ACC112 (cell line): ENCODE measurements around the gene GRID1.
"Not testable (repeated sequence)": the region's sequence is repeated elsewhere in the genome, so short reads cannot be mapped to it uniquely, and the experiment has no call there.

Source experiments
- H2AFZ ChIP-seq: fragments of 200-600 bp; sonication (generic); one replicate; pipeline ENCODE4 v1.6.0; 2017; ENCODE audit warnings: antibody characterized with exemption, low read length; ENCODE audit not compliant: unreplicated experiment
- H3K27ac ChIP-seq: fragments of 200-600 bp; sonication (generic); 2 replicates; pipeline ENCODE4 v1.5.1; 2014; ENCODE audit warnings: low read depth, mild to moderate bottlenecking, antibody characterized with exemption, low read length, moderate library complexity
- H3K27me3 ChIP-seq: fragments of 200-600 bp; sonication (generic); 2 replicates; pipeline ENCODE4 v1.6.1; 2014; ENCODE audit warnings: mild to moderate bottlenecking, antibody characterized with exemption, low read length, moderate library complexity, mixed read lengths; ENCODE audit not compliant: insufficient read depth
- H3K36me3 ChIP-seq: fragments of 200-600 bp; sonication (generic); 2 replicates; pipeline ENCODE4 v1.6.1; 2016; ENCODE audit warnings: mild to moderate bottlenecking, antibody characterized with exemption, low read length, moderate library complexity, mixed read lengths; ENCODE audit not compliant: insufficient read depth
- H3K4me1 ChIP-seq: fragments of 200-600 bp; sonication (generic); one replicate; pipeline ENCODE4 v1.6.1; 2016; ENCODE audit warnings: low read length, mixed read lengths; ENCODE audit not compliant: insufficient read depth, unreplicated experiment, control insufficient read depth
- H3K4me3 ChIP-seq: fragments of 200-600 bp; sonication (generic); 2 replicates; pipeline ENCODE4 v1.5.1; 2014; ENCODE audit warnings: mild to moderate bottlenecking, low read depth, low read length
- H3K79me2 ChIP-seq: fragments of 200-600 bp; sonication (generic); one replicate; pipeline ENCODE4 v1.6.0; 2016; ENCODE audit warnings: low read length; ENCODE audit not compliant: control insufficient read depth, unreplicated experiment, insufficient read depth

GRID1 gene

DNA sequence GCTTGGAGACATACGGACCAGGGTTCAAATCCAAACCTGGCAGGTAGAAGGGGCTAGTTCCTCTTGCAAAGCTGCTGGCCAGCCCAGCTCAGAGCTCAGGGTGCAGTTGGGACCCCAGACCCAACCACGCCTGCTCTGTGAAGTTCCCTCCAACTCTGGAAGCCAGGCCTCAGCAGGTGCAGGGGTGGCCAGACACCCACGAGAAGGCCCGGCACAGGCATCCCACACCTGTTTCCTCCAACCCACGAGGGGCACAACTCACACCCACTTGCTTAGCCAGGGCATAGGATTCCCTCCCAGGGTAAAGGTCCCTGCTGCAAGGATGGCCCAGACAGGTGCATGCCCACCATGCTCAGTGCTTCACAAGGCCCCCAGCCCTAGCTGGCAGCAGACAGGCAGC, 262.4 kb downstream of the GRID1 start:
- no peaks in the 10 kb centered on the region for H3K36me3 ChIP-seq
- H3K79me2 ChIP-seq: no peaks in the 10 kb centered on the region
- H3K4me1 ChIP-seq: no peaks in the 10 kb centered on the region
- H3K27me3 ChIP-seq: no peaks in the 10 kb centered on the region
- no peak overlapping the region for H3K27ac ChIP-seq
- no peak overlapping the region for H2AFZ ChIP-seq
- no peak overlapping the region for H3K4me3 ChIP-seq

DNA sequence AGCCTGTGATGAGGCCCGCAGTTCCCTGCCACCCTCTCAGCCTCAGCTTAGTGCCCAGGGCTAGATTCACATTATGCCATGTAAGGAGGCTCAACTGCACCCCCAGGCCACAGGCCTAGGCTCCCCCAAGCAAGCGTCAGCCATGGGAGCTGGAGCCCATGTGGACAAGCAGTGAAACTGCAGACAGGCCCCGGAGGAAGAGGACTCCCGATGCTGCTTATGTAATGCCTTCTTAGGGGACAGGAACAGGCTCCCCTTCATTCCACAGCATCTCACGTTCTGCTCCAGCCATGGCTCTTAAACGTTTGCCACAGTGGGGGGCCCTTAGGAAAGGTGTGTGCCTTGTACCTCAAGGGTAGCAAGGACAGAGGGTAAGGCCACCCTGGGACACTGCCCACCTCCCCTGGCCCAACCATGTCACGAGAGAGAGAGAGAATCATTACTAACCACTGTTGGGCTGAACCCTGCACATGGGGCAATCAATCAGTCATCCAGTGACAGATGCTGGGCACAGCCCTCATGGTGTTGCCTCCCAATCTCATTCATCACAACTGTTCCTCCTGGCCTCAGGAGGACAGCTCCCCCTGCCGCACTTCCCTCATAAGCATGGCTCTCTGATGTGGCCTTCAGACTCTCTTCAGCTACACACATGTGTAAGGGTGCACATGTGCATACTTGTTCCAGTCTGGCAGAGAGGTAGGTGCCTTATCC, 263.0 kb downstream of the GRID1 start:
- H3K4me3 ChIP-seq: no peak overlapping the region
- H3K36me3 ChIP-seq: no peaks in the 10 kb centered on the region
- H2AFZ ChIP-seq: no peak overlapping the region
- no peaks in the 10 kb centered on the region for H3K27me3 ChIP-seq
- no peaks in the 10 kb centered on the region for H3K4me1 ChIP-seq
- H3K27ac ChIP-seq: no peak overlapping the region
- H3K79me2 ChIP-seq: no peaks in the 10 kb centered on the region

DNA sequence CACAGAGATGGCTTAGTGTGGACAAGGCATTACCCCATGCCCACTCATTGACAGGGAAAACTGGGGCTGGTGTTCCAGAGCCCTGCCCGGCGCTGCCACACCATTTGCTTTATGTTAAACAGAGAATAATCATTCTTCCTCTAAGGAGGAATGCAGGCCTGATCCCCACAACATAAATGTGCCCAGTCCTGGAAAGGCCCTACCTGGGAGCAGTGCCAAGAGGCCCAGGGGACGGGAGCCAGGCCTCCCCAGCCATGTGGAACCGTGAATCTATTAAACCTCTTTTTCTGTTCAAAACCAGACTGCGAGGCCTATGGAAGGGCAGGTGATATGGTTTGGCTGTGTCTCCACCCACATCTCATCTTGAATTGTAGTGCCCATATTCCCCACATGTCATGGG, 264.1 kb downstream of the GRID1 start:
- H3K27me3 ChIP-seq: no peaks in the 10 kb centered on the region
- no peak overlapping the region for H3K4me3 ChIP-seq
- H3K36me3 ChIP-seq: no peaks in the 10 kb centered on the region
- no peak overlapping the region for H3K27ac ChIP-seq
- H2AFZ ChIP-seq: no peak overlapping the region
- H3K4me1 ChIP-seq: no peaks in the 10 kb centered on the region
- H3K79me2 ChIP-seq: no peaks in the 10 kb centered on the region

DNA sequence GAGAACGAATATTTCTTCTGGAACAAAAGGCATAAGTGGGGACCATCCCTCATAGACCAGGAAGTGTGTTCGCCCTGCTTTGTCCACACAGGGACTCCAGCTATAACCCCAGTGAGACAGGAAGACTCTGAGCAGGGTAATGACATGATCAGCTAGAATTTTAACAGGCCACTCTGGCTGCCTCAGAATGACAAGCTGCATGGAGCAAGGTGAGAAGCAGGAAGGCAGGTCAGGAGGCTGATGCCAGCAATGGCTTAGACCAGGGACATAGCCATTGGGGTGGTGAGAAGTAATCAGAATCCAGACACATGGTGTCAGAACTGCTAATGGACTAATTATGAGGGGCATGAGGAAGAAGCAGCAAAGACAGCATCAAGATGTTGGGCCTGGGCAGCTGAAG, 264.6 kb downstream of the GRID1 start:
- Histone ChIP-seq H3K4me1 (no peaks in the 10 kb centered on the region), H3K36me3 (no peaks in the 10 kb centered on the region), H3K27ac (no peak overlapping the region), H3K27me3 (no peaks in the 10 kb centered on the region), H3K79me2 (no peaks in the 10 kb centered on the region), H3K4me3 (no peak overlapping the region), H2AFZ (no peak overlapping the region)

DNA sequence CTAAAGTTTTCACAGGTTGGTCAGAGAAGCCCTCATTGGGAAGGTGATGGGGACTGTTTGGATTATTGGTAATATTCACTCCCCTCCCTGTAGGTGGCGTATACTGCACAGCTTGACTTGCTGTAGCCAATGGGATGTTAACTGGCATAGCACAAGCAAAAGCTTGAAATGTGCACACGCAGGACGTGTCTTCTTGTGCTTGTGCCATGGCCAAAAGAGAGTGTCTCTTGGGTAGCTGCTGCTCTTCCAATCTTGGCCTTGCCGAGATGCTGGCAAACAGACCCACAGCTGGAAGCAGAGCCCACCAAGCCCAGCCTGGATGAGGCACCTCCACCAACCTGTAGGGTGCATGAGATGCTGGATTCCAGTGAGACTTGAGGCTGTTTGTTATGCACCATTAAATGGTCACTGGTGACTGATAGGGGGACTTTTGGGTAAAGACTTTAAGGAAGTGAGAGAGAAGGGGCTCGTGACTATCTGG, 266.0 kb downstream of the GRID1 start:
- H3K27ac ChIP-seq: no peak overlapping the region
- H3K4me3 ChIP-seq: no peak overlapping the region
- no peaks in the 10 kb centered on the region for H3K36me3 ChIP-seq
- no peak overlapping the region for H2AFZ ChIP-seq
- H3K4me1 ChIP-seq: no peaks in the 10 kb centered on the region
- no peaks in the 10 kb centered on the region for H3K27me3 ChIP-seq
- no peaks in the 10 kb centered on the region for H3K79me2 ChIP-seq

DNA sequence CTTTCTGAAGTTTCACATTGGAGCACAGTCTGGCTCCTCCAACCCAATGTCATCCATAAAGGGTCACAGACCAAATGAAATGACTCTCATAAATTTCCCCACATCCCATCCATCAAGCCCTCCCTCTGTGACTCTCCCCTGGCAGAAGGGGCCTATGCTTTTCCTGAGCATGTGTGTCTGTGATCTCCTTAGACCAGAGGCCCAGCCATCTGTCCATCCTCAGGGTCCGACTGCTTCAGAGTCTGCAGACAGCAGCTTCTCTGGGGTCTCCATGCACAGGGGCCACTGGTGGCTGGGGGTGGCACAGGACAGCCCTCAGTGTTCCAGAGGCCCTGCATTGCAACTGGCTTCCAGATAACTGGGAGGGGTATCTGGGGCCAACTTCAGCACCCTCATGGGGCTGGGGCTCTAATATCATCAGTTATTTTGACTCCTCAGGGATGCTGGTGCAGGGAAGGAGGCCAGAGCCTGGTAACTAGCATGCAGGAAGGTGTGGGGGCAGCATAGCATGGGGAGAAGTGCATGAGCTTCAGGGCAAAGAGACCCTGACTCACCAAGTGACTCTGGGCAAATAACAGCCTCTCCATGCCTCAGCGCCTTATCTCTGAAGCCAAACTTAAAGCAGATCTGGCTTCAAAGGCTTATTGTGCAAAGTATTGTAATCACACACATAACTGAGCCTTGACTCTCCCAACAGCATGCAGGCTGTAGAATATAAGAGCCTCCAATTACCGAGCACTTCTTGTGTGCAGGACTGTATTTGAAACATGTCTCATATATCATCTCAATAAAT, 266.9 kb downstream of the GRID1 start:
- H2AFZ ChIP-seq: no peak overlapping the region
- H3K4me3 ChIP-seq: no peak overlapping the region
- H3K27ac ChIP-seq: no peak overlapping the region
- H3K79me2 ChIP-seq: no peaks in the 10 kb centered on the region
- H3K4me1 ChIP-seq: no peaks in the 10 kb centered on the region
- H3K36me3 ChIP-seq: no peaks in the 10 kb centered on the region
- H3K27me3 ChIP-seq: no peaks in the 10 kb centered on the region

DNA sequence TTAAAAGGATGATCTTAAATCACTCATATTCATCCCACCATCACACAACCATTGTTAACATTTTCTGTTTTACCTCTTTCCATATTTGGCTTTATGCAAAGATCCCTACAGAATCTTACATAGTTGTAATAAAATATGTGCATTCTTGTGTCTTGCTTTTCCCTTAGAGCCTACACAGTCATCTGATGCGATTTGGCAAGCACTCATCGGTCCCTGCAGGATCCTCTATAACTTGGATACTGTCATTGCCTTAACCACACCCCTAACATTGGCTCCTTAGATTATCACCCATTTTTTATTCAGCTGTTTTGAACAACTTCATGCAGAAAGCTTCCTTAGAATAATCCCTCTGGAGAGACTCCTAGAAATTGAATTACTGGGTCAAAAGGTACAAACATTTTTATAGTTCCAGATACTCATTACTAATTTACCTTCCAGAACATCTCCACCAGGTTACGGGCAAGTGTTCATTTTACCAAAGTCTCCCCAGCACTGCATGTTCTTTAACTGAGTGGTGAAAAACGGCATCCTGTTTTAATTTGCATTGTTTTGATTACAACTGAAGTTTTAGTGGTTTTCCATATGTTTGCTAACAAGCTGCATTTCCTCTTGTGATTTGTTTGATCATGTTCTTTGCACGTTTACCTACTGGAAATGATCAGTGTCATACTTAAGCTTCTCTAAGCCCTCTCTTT, 268.3 kb downstream of the GRID1 start:
- Histone ChIP-seq H3K27ac (no peak overlapping the region), H3K36me3 (no peaks in the 10 kb centered on the region), H2AFZ (no peak overlapping the region), H3K4me1 (no peaks in the 10 kb centered on the region), H3K79me2 (no peaks in the 10 kb centered on the region), H3K4me3 (no peak overlapping the region), H3K27me3 (no peaks in the 10 kb centered on the region)

DNA sequence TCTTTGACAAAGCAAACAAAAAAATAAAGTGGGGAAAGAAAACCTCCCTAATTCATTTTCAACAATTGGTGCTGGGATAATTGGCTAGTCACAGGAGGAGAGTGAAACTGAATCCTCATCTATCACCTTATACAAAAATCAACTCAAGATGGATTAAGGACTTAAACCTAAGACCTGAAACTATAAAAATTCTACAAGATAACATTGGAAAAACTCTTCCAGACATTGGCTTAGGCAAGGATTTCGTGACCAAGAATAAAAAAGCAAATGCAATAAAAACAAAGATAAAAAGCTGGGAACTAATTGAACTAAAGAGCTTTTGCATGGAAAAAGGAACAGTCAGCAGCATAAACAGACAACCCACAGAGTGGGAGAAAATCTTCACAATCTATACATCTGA, 271.5 kb downstream of the GRID1 start:
- not testable (repeated sequence) for H3K4me1 ChIP-seq, H2AFZ ChIP-seq

DNA sequence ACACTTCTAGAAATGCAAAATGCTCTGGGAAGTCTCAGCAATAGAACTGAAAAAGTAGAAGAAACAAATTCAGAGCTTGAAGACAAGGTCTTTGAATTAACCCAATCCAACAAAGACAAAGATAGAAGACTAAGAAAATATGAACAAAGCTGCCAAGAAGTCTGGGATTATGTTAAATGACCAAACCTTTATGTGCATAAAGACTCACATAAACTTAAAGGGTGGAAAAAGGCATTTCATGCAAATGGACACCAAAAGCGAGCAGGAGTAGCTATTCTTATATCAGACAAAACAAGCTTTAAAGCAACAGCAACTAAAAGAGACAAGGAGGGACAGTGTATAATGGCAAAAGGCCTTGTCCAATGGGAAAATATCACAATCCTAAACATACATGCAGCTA, 274.3 kb downstream of the GRID1 start:
- not testable (repeated sequence) for H3K4me1 ChIP-seq, H3K79me2 ChIP-seq, H2AFZ ChIP-seq, H3K36me3 ChIP-seq, H3K27ac ChIP-seq, H3K27me3 ChIP-seq, H3K4me3 ChIP-seq

More for the DNA sequence above, 271.5 kb downstream of the GRID1 start:
- H3K27me3 ChIP-seq, H3K27ac ChIP-seq, H3K4me3 ChIP-seq, H3K79me2 ChIP-seq, H3K36me3 ChIP-seq: not testable (repeated sequence)

DNA sequence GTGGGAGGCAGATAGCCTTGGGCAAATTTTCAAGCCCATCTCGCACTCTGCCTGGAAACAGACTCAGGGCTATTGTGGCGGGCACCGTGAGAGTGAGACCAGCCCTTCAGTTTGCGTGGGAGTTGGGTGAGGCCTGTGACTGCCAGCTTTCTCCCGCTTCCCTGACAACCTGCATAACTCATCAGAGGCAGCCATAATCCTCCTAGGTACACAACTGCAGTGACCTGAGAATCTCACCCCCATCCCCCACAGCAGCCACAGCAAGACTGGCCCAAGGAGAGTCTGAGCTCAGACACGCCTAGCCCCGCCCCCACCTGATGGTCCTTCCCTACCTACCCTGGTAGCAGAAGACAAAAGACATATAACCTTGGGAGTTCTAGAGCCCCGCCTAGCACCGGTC, 275.4 kb downstream of the GRID1 start:
- Histone ChIP-seq H3K27ac (no peak overlapping the region), H3K79me2 (no peaks in the 10 kb centered on the region), H2AFZ (no peak overlapping the region), H3K27me3 (no peaks in the 10 kb centered on the region), H3K36me3 (no peaks in the 10 kb centered on the region), H3K4me1 (no peaks in the 10 kb centered on the region), H3K4me3 (no peak overlapping the region)
